C4-2B (cell line): ENCODE measurements around the gene SPECC1.

Source experiments
- H3K27ac ChIP-seq: fragments of 450-650 bp; 2 replicates; pipeline ENCODE4 v1.5.1; 2017
- ZFX ChIP-seq: fragments of 450-650 bp; IDR thresholded peaks from 2 replicates; pipeline ENCODE4 v1.6.1; 2017
- TF ChIP-seq, protein P1 (sequence below): fragments of 450-650 bp; conservative IDR thresholded peaks from 2 replicates; pipeline ENCODE4 v1.5.1; 2017; ENCODE audit warnings: mild to moderate bottlenecking

SPECC1 gene

DNA sequence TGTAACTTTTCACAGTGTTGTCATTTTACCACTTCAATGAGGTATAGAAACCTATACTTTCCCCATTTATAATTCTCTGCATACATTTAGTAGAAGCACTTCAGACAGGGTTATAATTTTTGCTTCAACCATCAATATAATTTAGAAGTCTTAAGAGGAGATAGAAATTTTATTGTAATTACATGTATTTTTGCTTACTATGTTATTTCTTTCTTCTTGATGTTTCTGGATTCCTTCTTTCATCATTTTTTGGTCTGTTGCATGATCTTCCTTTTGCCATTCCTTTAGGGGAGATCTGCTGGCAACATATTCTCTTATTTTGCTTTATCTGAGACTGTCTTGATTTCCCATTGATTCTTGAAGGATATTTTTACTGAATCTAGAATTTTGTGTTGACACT, 31.1 kb downstream of the SPECC1 start:
- H3K27ac ChIP-seq, result no peak overlapping the region
- TF ChIP-seq ZFX, result no peak
- TF ChIP-seq, protein P1, sequence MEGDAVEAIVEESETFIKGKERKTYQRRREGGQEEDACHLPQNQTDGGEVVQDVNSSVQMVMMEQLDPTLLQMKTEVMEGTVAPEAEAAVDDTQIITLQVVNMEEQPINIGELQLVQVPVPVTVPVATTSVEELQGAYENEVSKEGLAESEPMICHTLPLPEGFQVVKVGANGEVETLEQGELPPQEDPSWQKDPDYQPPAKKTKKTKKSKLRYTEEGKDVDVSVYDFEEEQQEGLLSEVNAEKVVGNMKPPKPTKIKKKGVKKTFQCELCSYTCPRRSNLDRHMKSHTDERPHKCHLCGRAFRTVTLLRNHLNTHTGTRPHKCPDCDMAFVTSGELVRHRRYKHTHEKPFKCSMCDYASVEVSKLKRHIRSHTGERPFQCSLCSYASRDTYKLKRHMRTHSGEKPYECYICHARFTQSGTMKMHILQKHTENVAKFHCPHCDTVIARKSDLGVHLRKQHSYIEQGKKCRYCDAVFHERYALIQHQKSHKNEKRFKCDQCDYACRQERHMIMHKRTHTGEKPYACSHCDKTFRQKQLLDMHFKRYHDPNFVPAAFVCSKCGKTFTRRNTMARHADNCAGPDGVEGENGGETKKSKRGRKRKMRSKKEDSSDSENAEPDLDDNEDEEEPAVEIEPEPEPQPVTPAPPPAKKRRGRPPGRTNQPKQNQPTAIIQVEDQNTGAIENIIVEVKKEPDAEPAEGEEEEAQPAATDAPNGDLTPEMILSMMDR, result no peak

DNA sequence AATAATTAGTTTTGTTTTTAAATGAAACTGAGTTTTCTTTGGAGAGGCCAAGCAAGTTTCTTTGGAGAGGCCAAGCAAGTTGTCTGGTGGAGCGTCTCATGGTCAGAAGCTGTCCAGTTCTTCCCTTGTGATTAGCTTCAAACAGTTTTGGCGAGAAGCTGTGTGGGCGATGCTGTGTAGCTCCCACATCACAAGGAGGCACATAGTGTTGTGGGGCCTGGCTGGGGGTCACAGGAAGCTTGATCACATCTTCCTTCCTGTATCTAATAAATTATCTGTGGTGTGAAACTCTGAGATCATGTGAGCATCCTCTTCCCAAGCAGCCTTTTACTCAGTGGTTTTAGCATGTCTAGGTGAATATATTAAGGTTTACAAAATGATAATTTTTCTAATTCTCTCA, 33.9 kb downstream of the SPECC1 start:
- TF ChIP-seq ZFX, result no peak
- TF ChIP-seq, protein P1, result no peak
- no peak overlapping the region for H3K27ac ChIP-seq

DNA sequence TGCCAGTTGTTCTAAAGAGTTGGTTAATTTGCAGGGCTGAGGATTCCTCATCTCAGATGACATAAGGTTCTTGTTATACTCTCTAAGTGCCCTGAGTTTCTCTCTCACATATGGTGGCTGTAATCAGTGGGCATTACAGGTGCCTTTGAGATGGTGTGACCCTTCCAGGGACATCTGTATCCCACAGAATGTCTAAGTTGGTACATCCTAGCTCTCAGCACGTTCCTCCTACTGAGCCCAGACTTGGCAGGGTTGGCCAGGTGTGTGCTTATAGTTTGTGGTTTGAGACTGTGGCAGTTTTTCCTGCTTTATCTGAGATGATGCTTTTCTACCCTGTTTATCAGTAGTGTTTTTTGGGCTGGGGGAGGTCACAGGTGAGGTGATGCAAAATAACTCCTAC, 36.3 kb downstream of the SPECC1 start:
- TF ChIP-seq, protein P1, result no peak
- no peak for TF ChIP-seq ZFX
- H3K27ac ChIP-seq, result no peak overlapping the region

DNA sequence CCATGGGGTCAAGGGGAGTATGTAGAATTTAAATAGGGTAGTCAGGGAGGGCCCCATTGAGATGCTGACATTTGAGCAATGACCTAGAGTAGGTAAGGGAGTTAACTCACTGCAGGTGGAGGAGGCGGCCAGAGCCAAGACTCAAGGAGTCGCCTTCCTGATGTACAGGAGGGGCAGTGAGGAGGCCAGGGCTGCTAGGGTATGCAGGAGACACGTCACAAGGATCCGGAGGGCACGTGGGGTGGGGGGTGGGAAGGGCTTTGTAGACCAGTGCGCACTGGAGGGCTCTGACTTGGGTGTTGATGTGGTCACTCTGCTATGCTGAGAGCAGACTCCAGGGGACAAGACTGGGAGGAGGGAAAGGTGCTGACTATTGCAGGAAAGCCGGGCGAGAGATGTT, 37.5 kb downstream of the SPECC1 start:
- H3K27ac ChIP-seq, result no peak overlapping the region
- TF ChIP-seq, protein P1, result no peak
- no peak for TF ChIP-seq ZFX

DNA sequence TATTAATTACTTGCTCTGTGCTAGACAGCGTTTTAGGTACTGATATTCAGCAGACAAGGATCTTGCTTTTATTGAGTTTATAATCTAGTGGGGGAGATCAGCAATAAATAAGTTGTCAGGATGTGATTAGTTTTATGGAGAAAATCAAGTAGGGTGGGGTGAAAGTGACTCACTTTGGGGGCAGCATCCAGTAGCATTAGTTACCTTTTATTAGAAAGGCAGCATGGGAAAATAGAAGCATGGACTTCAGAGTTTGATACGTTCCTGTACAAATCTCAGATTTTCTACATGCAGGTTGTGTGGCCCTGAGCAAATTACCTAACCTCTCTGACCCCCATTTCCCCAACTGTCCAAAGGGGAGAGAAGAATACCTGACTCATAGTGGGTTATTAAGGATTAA, 42.5 kb downstream of the SPECC1 start:
- TF ChIP-seq, protein P1, result no peak
- TF ChIP-seq ZFX, result no peak

DNA sequence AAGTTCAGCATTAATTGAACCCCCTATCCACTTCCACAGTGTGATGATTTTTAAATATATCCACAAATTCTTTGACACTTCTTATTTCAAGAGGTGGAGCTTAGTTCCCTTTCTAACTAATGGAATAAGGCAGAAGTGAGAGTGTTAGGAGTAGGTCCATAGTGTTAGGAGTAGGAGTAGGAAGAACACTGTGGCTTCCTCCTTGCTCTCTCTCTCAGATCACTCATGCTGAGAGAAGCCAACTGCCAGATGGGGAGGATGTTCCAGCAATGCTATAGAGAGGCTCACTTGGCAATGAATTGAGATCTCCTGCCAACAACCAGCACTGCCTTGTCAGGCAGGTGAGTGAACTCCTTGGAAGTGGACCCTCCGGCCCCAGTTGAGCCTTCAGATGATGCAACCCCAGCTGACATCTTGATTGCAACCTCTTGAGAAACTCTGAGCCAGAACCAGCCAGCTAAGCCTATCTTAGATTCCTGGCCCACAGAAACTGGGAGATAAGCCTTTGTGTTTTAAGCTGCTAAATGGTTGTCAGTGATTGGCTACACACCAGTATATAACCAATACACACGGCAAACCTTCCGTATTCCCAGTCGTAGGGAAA, 44.3 kb downstream of the SPECC1 start:
- TF ChIP-seq ZFX, result no peak
- TF ChIP-seq, protein P1, result no peak

More for the DNA sequence above, 42.5 kb downstream of the SPECC1 start:
- no peak overlapping the region for H3K27ac ChIP-seq

DNA sequence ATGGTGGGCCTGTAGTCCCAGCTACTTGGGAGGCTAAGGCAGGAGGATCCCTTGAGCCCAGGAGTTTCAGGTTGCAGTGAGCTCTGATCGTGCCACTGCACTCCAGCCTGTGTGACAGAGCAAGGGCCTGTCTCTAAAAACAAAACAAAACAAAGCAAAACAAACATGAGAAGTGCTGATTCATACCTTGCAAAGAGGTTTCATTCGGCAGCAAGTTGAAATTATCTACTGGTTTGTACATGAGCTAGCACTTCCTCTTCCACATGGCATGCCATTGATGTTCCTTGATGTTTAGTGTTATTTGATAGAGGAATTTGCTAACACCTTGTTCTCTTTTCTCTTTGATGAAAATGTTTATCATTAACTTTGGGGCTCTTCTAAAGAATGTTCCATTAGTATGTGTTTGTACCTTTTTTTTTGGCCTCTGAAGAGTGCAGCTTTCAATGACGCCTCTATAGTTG, 50.6 kb downstream of the SPECC1 start:
- TF ChIP-seq ZFX, result no peak
- TF ChIP-seq, protein P1, result no peak
- peak overlapping the region; percentile 46 for H3K27ac ChIP-seq

More for the DNA sequence above, 44.3 kb downstream of the SPECC1 start:
- no peak overlapping the region for H3K27ac ChIP-seq
